Panc1 (cell line): ENCODE results near the gene GNAS. TPM values are rescaled to one million over a fixed set of nuclear protein-coding genes. Genes with fewer than 3 reads are reported as not detected.
A peak's percentile ranks its signal among the peaks of the same experiment; 100 is the strongest.

Source experiments
- ATAC-seq: fragments of 200-7000 bp; cut with Tn5 transposase; 2 replicates; pipeline ENCODE4 v1.9.1; 2020; ENCODE audit warnings: mild to moderate bottlenecking, moderate library complexity
- BruUV-seq: library from RNA; stranded (reverse); fragments of 400-500 nt; replicated peaks from 2 replicates; lab custom pipeline; 2021; lab: Mats Ljungman, UMichigan
- CTCF ChIA-PET: fragments of 300-600 bp; sonication (Branson Sonifier 250); formaldehyde crosslinking; loops from one replicate; lab custom pipeline; 2022; ENCODE audit warnings: antibody characterized with exemption; lab: Charles Lee
- POLR2A ChIA-PET: fragments of 300-600 bp; sonication (Branson Sonifier 250); formaldehyde crosslinking; loops from one replicate; lab custom pipeline; 2022; ENCODE audit warnings: antibody characterized with exemption; lab: Charles Lee
- DNase-seq: peaks from one replicate; pipeline ENCODE4 v3.0.0-alpha.2; 2010; ENCODE audit warnings: low read depth, low spot score
- H3K27ac ChIP-seq: 2 replicates; pipeline ENCODE4 v1.5.1; 2011; ENCODE audit warnings: mild to moderate bottlenecking, low read length, inconsistent platforms
- H3K27me3 ChIP-seq: fragments of 200-500 bp; sonication (Bioruptor generic); 2 replicates; pipeline ENCODE4 v1.6.0; 2014; ENCODE audit warnings: low read length, inconsistent platforms; ENCODE audit not compliant: control insufficient read depth, insufficient read depth
- H3K36me3 ChIP-seq: fragments of 200-500 bp; sonication (Bioruptor generic); 2 replicates; pipeline ENCODE4 v1.5.1; 2014; ENCODE audit warnings: inconsistent platforms, mild to moderate bottlenecking, low read length, moderate library complexity; ENCODE audit not compliant: control insufficient read depth, insufficient read depth
- H3K4me1 ChIP-seq: 2 replicates; pipeline ENCODE4 v1.5.1; 2011; ENCODE audit warnings: inconsistent platforms, mild to moderate bottlenecking, low read length, moderate library complexity; ENCODE audit not compliant: control insufficient read depth, insufficient read depth
- H3K4me3 ChIP-seq, 2 experiments: 2 replicates each; pipeline ENCODE4 v1.5.1; 2011 to 2012; ENCODE audit warnings: low read depth in 2 of 2, low read length in 2 of 2, mild to moderate bottlenecking in 2 of 2, inconsistent platforms in 1 of 2, moderate library complexity in 1 of 2
- H3K9me3 ChIP-seq: fragments of 200-500 bp; sonication (Bioruptor generic); 2 replicates; pipeline ENCODE4 v1.5.1; 2014; ENCODE audit warnings: low read depth, mild to moderate bottlenecking, inconsistent platforms, low read length, moderate library complexity; ENCODE audit not compliant: control insufficient read depth, insufficient read depth
- POLR2AphosphoS5 ChIP-seq: IDR thresholded peaks from 2 replicates; pipeline ENCODE4 v1.6.1; 2012; ENCODE audit warnings: mild to moderate bottlenecking, low read depth, low read length, moderate library complexity
- SIN3A ChIP-seq: IDR thresholded peaks from 2 replicates; pipeline ENCODE4 v1.6.1; 2012; ENCODE audit warnings: low read depth, mild to moderate bottlenecking, low read length, moderate library complexity, borderline replicate concordance; ENCODE audit not compliant: insufficient read depth
- TCF7L2 ChIP-seq: IDR thresholded peaks from 2 replicates; pipeline ENCODE4 v1.6.1; 2011; ENCODE audit warnings: mild to moderate bottlenecking, low read depth, low read length, inconsistent platforms
- in situ Hi-C: cut with HindIII; loops from 2 replicates; pipeline ENCODE4 v1.10.0; 2016; ENCODE audit warnings: low sequenced_read_pairs, low pct_unique_long_range_greater_than_20kb
- intact Hi-C: fragments of 100-400 bp; cut with micrococcal nuclease; formaldehyde crosslinking; loops from one replicate; pipeline ENCODE4 v1.10.0; 2022; ENCODE audit not compliant: unreplicated experiment
- total RNA-seq: library from RNA; stranded (reverse); gene quantifications from one replicate; pipeline ENCODE4 v1.2.1, GENCODE V29; 2021; ENCODE audit not compliant: unreplicated experiment
- TF ChIP-seq, protein P1 (sequence below): fragments of 450-650 bp; IDR thresholded peaks from 2 replicates; pipeline ENCODE4 v1.5.1; 2017; ENCODE audit warnings: mild to moderate bottlenecking
- TF ChIP-seq, protein P2 (sequence below), 2 experiments: IDR thresholded peaks; 2 replicates each; pipeline ENCODE4 v1.6.1; 2011 to 2012; ENCODE audit warnings: low read depth in 2 of 2, control low read depth in 1 of 2, low read length in 1 of 2, mild to moderate bottlenecking in 1 of 2, moderate library complexity in 1 of 2; ENCODE audit not compliant: insufficient read depth in 1 of 2

GNAS gene
- total RNA-seq, 1 experiment from 2014 or later, result 756 TPM

GRCh38 chr20:58907320-58908137, 55.0 kb downstream of the GNAS start:
- intact Hi-C loops (no loop called here), in situ Hi-C loops (no loop called here)
- no peak overlapping the region for H3K4me3 ChIP-seq
- H3K4me1 ChIP-seq, result no peaks in the 10 kb centered on the region; the same call in 1 of the 2 replicates
- ChIA-PET POLR2A (no interaction called here), CTCF (no interaction called here)
- ATAC-seq (no peak), DNase-seq (peak; percentile 18)
- H3K36me3 ChIP-seq, result peaks cover 63% of the 10 kb centered on the region
- no peaks in the 10 kb centered on the region for H3K27me3 ChIP-seq
- no TSS peak for BruUV-seq
- H3K9me3 ChIP-seq, result no peaks in the 10 kb centered on the region
- H3K27ac ChIP-seq, result no peak overlapping the region
- TF ChIP-seq SIN3A, result no peak
- TF ChIP-seq, protein P1, sequence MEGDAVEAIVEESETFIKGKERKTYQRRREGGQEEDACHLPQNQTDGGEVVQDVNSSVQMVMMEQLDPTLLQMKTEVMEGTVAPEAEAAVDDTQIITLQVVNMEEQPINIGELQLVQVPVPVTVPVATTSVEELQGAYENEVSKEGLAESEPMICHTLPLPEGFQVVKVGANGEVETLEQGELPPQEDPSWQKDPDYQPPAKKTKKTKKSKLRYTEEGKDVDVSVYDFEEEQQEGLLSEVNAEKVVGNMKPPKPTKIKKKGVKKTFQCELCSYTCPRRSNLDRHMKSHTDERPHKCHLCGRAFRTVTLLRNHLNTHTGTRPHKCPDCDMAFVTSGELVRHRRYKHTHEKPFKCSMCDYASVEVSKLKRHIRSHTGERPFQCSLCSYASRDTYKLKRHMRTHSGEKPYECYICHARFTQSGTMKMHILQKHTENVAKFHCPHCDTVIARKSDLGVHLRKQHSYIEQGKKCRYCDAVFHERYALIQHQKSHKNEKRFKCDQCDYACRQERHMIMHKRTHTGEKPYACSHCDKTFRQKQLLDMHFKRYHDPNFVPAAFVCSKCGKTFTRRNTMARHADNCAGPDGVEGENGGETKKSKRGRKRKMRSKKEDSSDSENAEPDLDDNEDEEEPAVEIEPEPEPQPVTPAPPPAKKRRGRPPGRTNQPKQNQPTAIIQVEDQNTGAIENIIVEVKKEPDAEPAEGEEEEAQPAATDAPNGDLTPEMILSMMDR, result no peak
- TF ChIP-seq TCF7L2, result no peak
- no peak for TF ChIP-seq POLR2AphosphoS5
- TF ChIP-seq, protein P2, sequence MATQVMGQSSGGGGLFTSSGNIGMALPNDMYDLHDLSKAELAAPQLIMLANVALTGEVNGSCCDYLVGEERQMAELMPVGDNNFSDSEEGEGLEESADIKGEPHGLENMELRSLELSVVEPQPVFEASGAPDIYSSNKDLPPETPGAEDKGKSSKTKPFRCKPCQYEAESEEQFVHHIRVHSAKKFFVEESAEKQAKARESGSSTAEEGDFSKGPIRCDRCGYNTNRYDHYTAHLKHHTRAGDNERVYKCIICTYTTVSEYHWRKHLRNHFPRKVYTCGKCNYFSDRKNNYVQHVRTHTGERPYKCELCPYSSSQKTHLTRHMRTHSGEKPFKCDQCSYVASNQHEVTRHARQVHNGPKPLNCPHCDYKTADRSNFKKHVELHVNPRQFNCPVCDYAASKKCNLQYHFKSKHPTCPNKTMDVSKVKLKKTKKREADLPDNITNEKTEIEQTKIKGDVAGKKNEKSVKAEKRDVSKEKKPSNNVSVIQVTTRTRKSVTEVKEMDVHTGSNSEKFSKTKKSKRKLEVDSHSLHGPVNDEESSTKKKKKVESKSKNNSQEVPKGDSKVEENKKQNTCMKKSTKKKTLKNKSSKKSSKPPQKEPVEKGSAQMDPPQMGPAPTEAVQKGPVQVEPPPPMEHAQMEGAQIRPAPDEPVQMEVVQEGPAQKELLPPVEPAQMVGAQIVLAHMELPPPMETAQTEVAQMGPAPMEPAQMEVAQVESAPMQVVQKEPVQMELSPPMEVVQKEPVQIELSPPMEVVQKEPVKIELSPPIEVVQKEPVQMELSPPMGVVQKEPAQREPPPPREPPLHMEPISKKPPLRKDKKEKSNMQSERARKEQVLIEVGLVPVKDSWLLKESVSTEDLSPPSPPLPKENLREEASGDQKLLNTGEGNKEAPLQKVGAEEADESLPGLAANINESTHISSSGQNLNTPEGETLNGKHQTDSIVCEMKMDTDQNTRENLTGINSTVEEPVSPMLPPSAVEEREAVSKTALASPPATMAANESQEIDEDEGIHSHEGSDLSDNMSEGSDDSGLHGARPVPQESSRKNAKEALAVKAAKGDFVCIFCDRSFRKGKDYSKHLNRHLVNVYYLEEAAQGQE (IDR thresholded peaks at IDR 0.05; ENCODE audit: insufficient read depth in 1 of 2, low read depth in 2 of 2, low read length in 1 of 2), result no peak

DNA sequence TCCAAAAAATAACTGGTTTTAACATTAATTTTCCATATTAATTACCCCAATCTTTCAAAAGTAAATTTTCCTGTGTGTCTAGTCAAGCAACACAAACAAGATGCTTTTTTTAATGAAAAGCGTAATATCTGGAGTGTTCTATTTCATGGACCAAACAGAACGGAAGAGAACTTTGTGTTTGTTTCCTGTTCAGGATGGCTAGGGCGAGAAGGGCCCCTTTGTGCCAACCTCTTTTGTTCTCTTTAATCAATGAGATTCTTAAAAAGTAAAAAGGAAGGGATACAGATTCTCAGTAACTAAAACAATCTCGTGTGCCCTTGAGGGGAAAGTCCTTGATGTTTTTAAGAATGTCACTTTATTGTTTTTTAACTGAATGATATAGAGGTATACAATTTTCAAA, 55.7 kb downstream of the GNAS start:
- BruUV-seq, result no TSS peak
- H3K36me3 ChIP-seq, result peaks cover 61% of the 10 kb centered on the region
- no peaks in the 10 kb centered on the region for H3K27me3 ChIP-seq
- no peaks in the 10 kb centered on the region; the same call in 1 of the 2 replicates for H3K4me1 ChIP-seq
- TF ChIP-seq, protein P1, result no peak
- TF ChIP-seq, protein P2 (IDR thresholded peaks at IDR 0.05; ENCODE audit: insufficient read depth in 1 of 2, low read depth in 2 of 2, low read length in 1 of 2), result no peak
- TF ChIP-seq SIN3A (no peak), TCF7L2 (no peak), POLR2AphosphoS5 (no peak)
- intact Hi-C loops (no loop called here), in situ Hi-C loops (no loop called here)
- H3K4me3 ChIP-seq, result no peak overlapping the region
- ATAC-seq (no peak), DNase-seq (no peak)
- H3K9me3 ChIP-seq, result no peaks in the 10 kb centered on the region
- H3K27ac ChIP-seq, result no peak overlapping the region
- ChIA-PET POLR2A (no interaction called here), CTCF (no interaction called here)
